OCI-LY3 (cell line): ENCODE measurements around the gene SPACA6.

Source experiments
- EZH2phosphoT487 ChIP-seq: fragments of 200-600 bp; shearing (Covaris generic); IDR thresholded peaks from 2 replicates; pipeline ENCODE4 v1.6.1; 2018; ENCODE audit warnings: antibody characterized with exemption, mixed run types, low read depth
- TF ChIP-seq, protein P1 (sequence below): fragments of 200-600, 300-600 bp; sonication (generic); IDR thresholded peaks from 2 replicates; pipeline ENCODE4 v1.5.1; 2014; ENCODE audit warnings: antibody characterized with exemption, low read length, low read depth

DNA sequence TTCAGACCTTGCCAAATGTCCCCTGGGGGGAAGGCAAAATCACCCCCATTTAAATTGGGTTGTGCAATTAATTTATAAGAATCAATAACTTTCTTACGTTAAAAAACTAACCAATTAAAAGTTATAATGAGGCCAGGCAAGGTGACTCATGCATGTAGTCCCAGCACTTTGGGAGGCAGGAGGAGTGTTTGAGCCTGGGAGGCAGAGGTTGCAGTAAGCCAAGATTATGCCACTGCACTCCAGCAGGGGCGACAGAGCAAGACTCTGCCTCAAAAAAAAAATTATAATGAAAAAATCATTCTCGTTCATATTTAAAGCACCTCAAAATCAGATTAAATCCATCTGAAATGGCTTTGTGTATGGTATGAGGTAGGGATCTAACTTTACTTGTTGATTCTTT lies 28.1 kb upstream of the SPACA6 start:
- TF ChIP-seq, protein P1, sequence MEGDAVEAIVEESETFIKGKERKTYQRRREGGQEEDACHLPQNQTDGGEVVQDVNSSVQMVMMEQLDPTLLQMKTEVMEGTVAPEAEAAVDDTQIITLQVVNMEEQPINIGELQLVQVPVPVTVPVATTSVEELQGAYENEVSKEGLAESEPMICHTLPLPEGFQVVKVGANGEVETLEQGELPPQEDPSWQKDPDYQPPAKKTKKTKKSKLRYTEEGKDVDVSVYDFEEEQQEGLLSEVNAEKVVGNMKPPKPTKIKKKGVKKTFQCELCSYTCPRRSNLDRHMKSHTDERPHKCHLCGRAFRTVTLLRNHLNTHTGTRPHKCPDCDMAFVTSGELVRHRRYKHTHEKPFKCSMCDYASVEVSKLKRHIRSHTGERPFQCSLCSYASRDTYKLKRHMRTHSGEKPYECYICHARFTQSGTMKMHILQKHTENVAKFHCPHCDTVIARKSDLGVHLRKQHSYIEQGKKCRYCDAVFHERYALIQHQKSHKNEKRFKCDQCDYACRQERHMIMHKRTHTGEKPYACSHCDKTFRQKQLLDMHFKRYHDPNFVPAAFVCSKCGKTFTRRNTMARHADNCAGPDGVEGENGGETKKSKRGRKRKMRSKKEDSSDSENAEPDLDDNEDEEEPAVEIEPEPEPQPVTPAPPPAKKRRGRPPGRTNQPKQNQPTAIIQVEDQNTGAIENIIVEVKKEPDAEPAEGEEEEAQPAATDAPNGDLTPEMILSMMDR = no peak
- no peak for TF ChIP-seq EZH2phosphoT487
